ENCODE data around the gene ARHGEF19. TPM values are rescaled to one million over a fixed set of nuclear protein-coding genes. Genes with fewer than 3 reads are reported as not detected.

The ARHGEF19 gene
- total and polyA plus RNA-seq, 2 of the 13 experiments (the other 11 are each of a cell fraction or from before 2014, with no cell fraction given), result 1.7 to 1.8 TPM

GRCh38 chr1:16189003-16189402 is 23.4 kb downstream of the ARHGEF19 start:
- ChIA-PET POLR2A (interaction anchor here (0.9 to 1.0 kb wide), 3 partner anchors 11 to 45 kb away, joined by 3 to 6 read pairs (median 3); no protein-coding TSS in a partner anchor), CTCF (ENCODE audit: low intra/inter-chr PET ratio, low total read pairs) (interaction anchor here (1.8 to 6.0 kb wide), 2 partner anchors 45 to 108 kb away, joined by 7 to 98 read pairs; no protein-coding TSS in a partner anchor)
- TF ChIP-seq, protein P1, sequence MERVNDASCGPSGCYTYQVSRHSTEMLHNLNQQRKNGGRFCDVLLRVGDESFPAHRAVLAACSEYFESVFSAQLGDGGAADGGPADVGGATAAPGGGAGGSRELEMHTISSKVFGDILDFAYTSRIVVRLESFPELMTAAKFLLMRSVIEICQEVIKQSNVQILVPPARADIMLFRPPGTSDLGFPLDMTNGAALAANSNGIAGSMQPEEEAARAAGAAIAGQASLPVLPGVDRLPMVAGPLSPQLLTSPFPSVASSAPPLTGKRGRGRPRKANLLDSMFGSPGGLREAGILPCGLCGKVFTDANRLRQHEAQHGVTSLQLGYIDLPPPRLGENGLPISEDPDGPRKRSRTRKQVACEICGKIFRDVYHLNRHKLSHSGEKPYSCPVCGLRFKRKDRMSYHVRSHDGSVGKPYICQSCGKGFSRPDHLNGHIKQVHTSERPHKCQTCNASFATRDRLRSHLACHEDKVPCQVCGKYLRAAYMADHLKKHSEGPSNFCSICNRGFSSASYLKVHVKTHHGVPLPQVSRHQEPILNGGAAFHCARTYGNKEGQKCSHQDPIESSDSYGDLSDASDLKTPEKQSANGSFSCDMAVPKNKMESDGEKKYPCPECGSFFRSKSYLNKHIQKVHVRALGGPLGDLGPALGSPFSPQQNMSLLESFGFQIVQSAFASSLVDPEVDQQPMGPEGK (CRISPR knock-in tag; IDR thresholded peaks at IDR 0.05), result peak; percentile 8; the same call in 1 of the 2 replicates
- no peak for TF ChIP-seq NKX3-1 (CRISPR knock-in tag; IDR thresholded peaks at IDR 0.05)
- TF ChIP-seq ZFP90 (CRISPR knock-in tag; IDR thresholded peaks at IDR 0.05; ENCODE audit: borderline replicate concordance), result no peak
- TF ChIP-seq HNF4G (IDR thresholded peaks at IDR 0.05; ENCODE audit: borderline replicate concordance, low read depth, low read length), result peak; percentile 11; the same call in 1 of the 2 replicates
- no peak for TF ChIP-seq HNF4G (CRISPR knock-in tag; IDR thresholded peaks at IDR 0.05; ENCODE audit: borderline replicate concordance, low read depth)
- TF ChIP-seq ZNF644 (CRISPR knock-in tag; IDR thresholded peaks at IDR 0.05; ENCODE audit: low read depth), result 0 out of 2 replicates have a peak, but pooled peaks have one; percentile 12
- TF ChIP-seq, protein P2, sequence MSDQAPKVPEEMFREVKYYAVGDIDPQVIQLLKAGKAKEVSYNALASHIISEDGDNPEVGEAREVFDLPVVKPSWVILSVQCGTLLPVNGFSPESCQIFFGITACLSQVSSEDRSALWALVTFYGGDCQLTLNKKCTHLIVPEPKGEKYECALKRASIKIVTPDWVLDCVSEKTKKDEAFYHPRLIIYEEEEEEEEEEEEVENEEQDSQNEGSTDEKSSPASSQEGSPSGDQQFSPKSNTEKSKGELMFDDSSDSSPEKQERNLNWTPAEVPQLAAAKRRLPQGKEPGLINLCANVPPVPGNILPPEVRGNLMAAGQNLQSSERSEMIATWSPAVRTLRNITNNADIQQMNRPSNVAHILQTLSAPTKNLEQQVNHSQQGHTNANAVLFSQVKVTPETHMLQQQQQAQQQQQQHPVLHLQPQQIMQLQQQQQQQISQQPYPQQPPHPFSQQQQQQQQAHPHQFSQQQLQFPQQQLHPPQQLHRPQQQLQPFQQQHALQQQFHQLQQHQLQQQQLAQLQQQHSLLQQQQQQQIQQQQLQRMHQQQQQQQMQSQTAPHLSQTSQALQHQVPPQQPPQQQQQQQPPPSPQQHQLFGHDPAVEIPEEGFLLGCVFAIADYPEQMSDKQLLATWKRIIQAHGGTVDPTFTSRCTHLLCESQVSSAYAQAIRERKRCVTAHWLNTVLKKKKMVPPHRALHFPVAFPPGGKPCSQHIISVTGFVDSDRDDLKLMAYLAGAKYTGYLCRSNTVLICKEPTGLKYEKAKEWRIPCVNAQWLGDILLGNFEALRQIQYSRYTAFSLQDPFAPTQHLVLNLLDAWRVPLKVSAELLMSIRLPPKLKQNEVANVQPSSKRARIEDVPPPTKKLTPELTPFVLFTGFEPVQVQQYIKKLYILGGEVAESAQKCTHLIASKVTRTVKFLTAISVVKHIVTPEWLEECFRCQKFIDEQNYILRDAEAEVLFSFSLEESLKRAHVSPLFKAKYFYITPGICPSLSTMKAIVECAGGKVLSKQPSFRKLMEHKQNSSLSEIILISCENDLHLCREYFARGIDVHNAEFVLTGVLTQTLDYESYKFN (CRISPR knock-in tag; conservative IDR thresholded peaks at IDR 0.05), result 0 out of 2 replicates have a peak, but pooled peaks have one; percentile 11
- Histone ChIP-seq H2AFZ (ENCODE audit: low read length) (no peak overlapping the region), H3K27me3 (ENCODE audit: control insufficient read depth in 1 of 2, insufficient read depth in 2 of 2, low read length in 2 of 2) (peaks cover 2 to 5% of the 10 kb centered on the region in 2 experiments; a peak in 2 of 5 replicates), H3K27ac (ENCODE audit: extremely low read length, insufficient read depth, low read length) (no peak overlapping the region), H3K4me1 (ENCODE audit: insufficient read depth, low read length) (peaks cover 53% of the 10 kb centered on the region), H3K36me3 (replicated peaks in 1 of 2; ENCODE audit: control insufficient read depth in 1 of 2, insufficient read depth in 2 of 2, low read length in 2 of 2) (no peaks in the 10 kb centered on the region), H3K79me2 (ENCODE audit: insufficient read depth, low read length) (no peaks in the 10 kb centered on the region), H4K20me1 (ENCODE audit: insufficient read depth, low read length) (no peaks in the 10 kb centered on the region), H3K9ac (ENCODE audit: insufficient read depth, low read depth, low read length) (no peak overlapping the region), H3K4me2 (ENCODE audit: low read depth, low read length) (peak overlapping the region; percentile 8; the same call in 1 of the 2 replicates), H3K9me3 (ENCODE audit: low read length) (no peaks in the 10 kb centered on the region), H3K4me3 (replicated peaks in 1 of 3; ENCODE audit: insufficient read depth in 1 of 3, low read depth in 2 of 3, low read length in 3 of 3) (no peak overlapping the region)
- in situ Hi-C loops (cut with HindIII; ENCODE audit: extremely low pct_ligation_motif_present, low pct_unique_long_range_greater_than_20kb) (no loop called here), intact Hi-C loops (cut with micrococcal nuclease; ENCODE audit: unreplicated experiment) (no loop called here)
- no TSS peak for BruUV-seq (replicated peaks)
- no peak for DNase-seq (ENCODE audit: low spot score)
- peak; percentile 36 for FAIRE-seq
- peak; percentile 49; the same call in 2 of the 3 replicates for ATAC-seq
- under 1% methylated on average over 6 of the region's 6 CpGs for WGBS (ENCODE audit: low lambda C conversion rate)

Measured in HepG2 (cell line).